Gastrocnemius medialis (tissue), 4 donors: ENCODE measurements around the gene RXRG.

ENCODE experiments used
- POLR2A ChIP-seq, 2 donors: fragments of 450-650 bp; IDR thresholded peaks; one replicate each; pipeline ENCODE4 v1.6.1; 2017; ENCODE audit warnings: antibody characterized with exemption in 2 of 2, mild to moderate bottlenecking in 2 of 2, moderate library complexity in 2 of 2
- TF ChIP-seq, protein P1 (sequence below), 5 experiments: fragments of 450-650 bp in 3 of 5; fragments of 200-600 bp in 2 of 5; sonication (generic) in 2 of 5; IDR thresholded peaks in 4 of 5; conservative IDR thresholded peaks in 1 of 5; 1 replicate in 4 of 5; 2 replicates in 1 of 5; pipeline ENCODE4 v1.5.1; 2016 to 2019; ENCODE audit warnings: antibody characterized with exemption in 5 of 5, mild to moderate bottlenecking in 3 of 5, moderate library complexity in 3 of 5

DNA sequence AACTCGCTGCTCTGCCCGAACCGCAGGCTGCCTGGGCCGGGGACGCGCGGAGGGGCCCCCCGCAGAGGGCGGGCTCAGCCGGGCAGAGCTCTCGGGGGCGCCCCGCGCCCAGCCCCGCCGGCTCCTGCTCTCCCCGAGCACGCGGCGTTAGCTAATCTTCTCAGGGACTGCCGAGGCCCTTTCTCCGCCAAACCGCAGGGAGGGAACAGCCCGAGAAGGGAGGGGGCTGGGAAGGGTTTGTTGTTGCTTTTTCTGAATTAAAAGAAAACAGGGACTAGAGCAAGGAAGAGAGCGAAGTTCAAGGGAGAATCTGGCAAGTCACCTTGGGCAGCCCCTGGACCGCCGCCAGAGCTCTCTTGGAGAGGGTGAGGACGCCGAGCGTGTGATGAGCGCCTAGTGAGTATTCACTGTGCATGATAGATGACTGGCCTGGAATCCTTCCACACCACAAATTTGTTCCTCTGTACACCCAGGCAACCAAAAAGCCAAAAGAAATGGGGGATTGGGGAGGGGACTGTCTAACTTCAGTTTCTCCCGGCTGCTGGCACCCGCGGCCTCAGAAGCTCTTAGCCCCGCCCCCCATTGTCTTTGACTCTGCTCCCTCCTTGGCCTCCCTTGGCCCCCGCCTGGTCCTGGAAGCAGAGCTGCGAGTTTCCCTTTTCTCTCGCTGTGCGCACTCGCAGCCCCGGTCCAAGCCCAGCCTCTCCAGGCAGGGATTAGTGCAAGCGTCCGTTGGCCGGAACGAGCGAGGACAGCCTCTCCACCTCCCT is 68.7 kb downstream of the RXRG start:
- TF ChIP-seq, protein P1, sequence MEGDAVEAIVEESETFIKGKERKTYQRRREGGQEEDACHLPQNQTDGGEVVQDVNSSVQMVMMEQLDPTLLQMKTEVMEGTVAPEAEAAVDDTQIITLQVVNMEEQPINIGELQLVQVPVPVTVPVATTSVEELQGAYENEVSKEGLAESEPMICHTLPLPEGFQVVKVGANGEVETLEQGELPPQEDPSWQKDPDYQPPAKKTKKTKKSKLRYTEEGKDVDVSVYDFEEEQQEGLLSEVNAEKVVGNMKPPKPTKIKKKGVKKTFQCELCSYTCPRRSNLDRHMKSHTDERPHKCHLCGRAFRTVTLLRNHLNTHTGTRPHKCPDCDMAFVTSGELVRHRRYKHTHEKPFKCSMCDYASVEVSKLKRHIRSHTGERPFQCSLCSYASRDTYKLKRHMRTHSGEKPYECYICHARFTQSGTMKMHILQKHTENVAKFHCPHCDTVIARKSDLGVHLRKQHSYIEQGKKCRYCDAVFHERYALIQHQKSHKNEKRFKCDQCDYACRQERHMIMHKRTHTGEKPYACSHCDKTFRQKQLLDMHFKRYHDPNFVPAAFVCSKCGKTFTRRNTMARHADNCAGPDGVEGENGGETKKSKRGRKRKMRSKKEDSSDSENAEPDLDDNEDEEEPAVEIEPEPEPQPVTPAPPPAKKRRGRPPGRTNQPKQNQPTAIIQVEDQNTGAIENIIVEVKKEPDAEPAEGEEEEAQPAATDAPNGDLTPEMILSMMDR (IDR thresholded peaks at IDR 0.05 in 4 of 5, conservative IDR thresholded peaks at IDR 0.05 in 1 of 5): no peak
- no peak for TF ChIP-seq POLR2A (IDR thresholded peaks at IDR 0.05)
